CD1c-positive myeloid dendritic cell (primary cell): Measurements from ENCODE around the gene PCSK6.
A peak's percentile ranks its signal among the peaks of the same experiment; 100 is the strongest.

ENCODE experiments used
- DNase-seq: peaks from one replicate; pipeline ENCODE4 v3.0.0-alpha.2; 2016; ENCODE audit errors: extremely low spot score

Gene PCSK6

DNA sequence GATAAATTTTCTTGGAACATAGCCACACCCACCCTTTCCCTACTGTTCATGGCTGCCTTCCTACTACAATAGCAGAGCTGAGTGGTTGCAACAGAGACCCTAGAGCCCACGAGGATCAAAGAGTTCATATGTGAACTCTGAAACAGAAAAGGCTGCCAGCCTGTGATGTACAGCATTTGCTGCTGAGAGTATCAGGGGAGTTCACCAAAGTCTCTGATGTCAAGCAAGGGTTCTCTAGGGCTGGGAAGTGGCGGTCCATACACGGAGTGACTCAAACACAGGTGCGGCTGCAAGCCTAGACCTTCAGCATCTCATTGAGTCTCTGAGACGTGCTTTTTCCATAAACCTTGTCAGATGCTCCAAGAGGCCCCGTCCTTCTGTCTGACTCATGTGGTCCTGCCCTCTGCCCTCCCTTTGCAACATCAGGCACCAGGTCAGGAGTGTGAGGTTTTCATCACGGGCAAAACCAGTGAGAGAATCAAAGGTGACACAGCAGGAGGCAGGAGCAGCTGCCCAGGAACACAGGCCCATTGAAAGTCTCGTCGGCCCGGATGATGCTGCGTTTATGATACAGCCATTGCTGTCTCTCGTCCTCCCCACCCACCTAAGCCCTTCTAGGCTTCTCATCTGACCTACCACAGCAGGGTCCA is 42.9 kb downstream of the PCSK6 start:
- DNase-seq, result peak; percentile 5

DNA sequence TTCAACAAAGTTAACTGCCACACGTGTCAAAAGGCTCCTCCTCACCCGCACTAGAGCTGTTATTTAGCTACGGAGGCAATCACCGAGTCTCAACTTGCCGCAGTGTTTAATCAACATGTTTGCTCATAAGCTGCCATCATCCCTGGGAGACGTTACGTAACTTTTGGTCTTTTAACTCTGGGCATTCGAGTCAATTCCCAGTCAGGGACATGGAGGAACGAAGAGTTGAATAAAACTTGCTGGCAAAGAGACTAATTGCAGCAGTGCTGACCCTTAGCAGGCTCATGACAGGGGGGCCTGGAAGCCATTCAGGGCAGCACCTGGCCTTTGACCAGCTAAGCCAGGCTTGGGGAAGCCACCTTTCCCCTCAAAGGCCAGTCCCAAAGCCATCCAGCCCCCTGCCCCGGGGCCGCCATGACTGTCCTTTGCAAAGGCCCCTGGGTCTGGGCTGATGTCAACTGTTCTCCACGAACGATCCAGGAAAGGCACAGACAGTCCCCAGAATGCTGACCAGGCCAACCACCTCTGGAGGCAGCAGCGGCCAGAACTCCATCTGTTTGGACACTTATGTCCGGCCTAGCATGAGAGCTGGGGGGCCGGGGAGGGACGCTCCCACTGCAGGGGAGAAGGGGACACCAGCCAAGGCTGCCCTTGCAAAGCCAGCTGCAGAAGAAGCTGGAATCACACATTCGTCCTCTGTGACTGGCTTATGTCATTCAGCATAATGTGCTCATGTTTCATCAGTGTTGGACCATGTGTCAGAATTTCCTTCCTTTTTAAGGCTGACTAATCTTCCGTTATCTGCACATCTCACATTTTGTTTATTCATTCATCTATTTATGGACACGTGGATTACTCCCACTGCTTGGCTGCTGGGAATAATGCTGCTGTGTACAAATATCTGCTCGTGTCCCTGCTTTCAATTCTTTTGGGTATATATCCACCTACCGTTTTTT is 43.7 kb downstream of the PCSK6 start:
- peak; percentile 52 for DNase-seq

DNA sequence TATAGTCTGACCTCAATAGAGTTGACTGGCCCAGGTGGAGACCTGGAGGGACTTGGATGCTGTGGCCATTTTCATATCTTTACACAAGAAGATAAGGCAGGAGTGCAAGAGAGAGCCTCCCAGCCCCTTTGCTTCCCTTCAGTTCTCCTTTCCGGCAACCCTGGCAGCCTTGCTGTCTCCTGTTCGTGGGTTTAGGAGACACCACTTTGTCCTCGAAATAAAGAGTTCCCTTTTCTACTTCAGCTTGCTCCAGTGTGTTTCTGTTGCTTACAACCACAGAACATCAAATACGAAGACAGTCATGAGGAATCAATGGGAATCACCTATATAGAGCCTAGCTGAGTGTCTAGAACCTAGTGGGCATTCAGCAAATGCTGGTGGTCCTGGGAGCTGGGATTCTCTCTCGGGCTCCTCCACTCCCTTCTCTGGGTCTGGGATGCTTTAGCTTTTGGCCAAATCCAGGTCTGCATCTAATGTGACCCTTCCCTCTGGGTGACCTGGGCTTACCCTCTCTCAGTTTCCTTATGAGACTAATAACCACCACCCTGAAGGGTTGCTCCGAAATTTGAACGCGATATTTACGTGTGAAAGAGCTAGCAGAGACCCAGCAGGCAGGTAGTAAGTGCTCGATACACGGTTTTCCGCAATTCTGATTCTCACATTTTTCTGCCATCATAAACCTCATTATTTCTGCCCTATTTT is 44.5 kb downstream of the PCSK6 start:
- DNase-seq, result peak; percentile 15

DNA sequence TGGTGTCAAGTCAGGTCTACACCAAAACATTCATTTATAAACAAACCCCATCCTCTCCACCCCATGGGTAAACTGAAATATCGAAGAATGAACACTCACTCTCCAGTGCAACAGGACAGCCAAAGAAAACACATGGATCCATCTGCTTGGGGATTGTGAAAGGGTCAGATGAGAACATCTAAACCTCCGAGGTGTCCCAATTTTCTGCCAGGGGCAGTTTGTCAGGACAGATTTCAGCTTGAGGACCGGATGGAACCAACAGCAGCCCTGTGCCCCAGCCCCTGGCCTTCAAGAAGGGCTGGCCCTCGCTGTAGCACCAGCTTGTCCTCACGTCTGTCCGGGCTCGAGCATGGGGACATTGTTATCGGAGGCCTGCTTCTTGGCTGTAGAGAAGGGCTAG is 45.5 kb downstream of the PCSK6 start:
- no peak for DNase-seq

DNA sequence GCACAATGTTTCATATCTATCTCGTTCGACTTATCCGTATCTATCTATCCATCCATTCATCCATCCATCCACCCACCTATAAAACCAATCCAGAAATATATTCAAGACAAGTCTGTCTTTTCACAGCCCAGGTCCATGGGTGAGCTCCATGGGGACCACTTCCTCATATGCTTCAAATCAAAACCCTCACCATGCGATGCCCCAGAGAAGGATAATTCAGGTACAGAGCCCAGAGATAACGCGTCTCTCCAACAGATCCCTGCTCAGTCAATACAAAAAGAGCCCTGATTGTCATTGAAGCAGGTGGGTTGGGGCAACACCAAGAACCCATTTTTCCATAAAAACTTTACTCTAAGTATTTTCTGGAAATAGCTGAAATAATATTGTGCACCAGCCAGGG is 47.2 kb downstream of the PCSK6 start:
- DNase-seq, result no peak

DNA sequence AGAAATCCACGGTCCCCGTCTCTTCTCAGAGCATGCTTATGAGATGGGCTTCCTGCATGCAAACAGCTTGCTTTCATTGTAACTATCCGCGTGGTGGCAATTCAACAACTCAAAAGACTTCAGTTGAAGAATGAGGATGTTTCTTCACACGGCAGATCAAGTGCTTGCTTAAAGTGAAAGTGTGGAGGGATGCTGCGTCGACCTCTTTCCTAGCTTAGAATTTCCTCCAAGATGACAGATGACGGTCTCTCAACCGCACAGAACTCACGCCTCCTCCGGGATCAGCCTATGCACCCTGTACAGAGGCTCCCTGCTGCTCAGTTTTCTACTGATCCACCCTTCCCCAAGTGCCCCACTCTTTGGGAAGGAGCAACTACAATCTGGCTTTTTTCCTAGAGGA is 47.8 kb downstream of the PCSK6 start:
- DNase-seq, result peak; percentile 3

DNA sequence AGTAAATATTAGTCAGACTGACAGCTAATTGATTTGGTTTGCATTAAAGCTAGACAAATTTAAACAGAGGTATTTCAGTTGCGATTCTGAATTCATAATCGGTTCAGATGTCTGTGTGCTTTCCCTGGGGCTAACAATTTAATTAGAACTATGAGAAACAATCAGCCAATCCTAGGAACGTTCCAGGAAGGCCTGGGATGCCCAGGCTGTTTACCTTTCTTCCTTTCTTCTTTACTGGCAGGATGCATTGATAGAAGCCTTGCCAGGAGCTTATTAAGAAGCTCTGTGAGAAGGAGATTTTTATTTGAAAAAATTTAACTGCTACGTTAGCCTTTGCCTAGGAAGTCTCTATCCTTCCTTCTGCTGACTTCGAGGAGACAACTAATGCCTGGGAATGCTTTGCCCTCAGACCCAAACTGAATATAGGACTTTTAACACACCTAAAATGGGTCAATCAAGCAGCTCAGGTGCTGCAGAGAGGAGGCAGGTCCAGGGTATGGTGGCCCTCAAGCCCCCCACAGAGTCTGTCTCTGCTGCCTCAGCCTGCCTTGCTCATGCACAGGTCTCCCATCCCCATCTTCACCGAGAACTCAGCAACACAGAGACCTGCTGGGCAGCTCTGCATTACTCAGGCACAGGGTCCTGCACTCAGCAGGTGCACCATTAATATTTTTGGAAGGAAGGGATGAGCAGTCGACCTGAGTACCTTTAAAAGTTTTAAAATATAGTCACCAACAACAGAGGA is 48.5 kb downstream of the PCSK6 start:
- no peak for DNase-seq

DNA sequence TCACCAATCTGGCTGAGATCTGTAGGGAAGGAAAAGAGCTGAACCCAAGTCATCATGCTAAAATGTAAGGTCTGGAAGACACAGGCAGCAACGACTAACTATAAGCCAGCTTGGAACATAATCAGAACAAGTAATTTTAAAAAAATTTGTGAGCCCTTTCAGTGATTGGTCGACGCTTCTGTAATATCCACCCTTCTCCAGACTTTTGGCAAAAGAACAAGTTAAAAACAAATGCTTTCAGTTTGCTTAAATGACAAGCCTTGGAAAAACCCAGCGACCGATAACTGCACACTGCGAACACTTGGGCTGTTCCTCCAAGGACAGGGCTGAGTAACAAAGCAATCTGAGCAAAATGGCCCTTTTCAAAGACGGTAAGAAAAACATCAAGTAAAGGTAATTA is 49.6 kb downstream of the PCSK6 start:
- DNase-seq, result no peak

DNA sequence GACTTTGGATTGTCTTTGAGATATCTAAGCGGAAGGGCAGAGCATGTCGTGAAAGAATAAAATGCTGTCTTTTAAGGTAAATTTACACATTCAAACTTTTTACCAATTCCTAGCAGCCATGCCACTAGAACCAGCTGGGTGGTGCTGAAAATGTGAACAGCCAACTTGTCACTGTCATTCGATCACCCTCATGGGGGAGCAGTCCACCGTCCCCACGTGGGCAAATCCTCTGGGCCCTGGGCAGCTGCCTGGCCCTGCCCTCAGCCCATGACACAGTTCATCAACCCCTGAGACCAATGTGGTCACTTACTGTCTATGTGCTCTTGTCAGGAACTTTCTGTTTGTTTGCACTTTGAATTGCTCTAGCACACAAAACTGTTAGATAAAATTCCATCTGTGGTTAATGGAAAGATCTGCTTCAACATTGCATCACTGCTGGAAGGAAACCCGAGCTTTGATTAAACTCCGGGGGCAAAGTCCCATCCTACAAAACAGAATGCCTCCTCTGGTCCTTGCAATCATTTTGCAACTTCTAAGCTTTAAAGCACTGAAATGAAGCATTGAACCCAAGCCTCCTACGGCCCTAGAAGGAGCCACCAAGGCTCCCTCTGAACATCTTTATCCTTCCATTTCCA is 50.1 kb downstream of the PCSK6 start:
- DNase-seq, result no peak

DNA sequence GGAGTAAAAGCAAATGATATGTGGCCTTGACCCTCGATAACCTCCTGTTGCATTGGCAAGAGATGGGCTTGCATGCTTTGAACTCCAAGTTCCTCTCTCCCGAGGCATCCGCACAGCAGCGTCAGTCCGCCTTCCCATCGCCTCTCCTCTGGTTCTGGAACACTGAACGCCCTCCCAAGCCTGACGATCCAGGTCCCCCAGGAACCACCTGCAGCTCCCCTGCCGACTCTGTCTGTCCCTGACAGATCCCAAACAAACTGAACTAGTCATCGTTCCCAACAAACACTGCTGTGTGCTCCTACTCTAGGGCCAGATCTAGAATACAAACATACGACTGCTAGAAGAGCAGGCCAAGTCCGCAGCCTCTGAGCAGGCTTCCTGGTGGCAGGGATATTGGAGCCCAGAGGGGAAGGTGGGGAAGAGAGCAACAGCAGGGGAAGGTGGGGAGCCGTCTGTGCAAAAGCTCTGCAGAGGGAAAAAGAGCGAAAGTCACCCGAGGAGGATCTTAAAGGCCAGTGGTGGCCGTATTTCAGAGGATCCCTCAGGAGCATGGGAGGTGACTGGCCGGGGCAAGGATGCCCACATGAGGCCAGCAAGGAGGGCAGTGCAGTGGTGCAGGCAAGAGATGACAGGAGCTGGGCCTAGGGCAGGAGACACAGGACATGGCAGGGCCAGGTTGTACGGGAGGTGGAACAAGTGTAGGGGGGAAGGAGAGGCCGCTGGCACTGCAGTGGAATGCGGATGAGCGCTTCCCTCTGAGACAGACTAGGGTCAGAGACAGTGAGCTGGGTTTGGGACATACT is 50.8 kb downstream of the PCSK6 start:
- DNase-seq, result no peak

DNA sequence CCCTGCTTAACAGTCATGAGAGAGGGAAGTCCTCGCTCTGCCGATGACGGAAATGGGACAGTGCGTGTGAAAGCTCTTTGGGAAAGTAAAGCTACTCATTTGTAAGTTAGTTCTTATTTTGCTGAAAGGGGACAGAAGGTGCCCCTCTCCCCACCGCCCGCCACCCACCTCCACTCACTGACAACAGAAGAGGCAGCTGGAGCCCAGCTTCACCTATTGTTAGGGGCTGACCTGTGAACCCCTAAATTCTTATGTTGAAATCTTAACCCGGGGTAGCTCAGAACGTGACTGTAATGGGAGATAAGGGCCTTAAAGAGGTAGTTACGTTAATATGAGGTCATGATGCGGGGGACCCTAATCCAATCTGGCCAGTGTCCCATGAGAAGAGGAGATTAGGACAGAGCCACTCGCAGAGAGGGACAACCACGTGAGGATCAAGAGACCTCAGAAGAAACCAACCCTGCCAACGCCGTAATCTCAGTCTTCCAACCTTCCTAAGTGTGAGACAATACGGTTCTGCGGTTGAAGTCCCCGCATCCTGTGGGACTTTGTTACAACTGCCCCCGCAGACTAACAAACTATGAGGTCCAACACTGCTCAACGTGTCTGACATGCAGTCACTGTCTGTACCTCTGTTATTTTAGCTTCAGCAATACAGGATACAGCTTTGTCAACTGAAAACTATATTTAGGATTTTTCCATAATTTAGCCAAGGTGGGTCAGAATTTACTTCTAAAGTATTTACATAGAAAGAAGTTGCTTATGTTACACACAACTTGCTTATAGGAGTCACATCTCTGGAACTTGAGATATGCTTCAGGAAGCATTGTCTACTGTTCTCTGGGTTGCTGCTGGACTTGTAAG is 51.7 kb downstream of the PCSK6 start:
- no peak for DNase-seq

DNA sequence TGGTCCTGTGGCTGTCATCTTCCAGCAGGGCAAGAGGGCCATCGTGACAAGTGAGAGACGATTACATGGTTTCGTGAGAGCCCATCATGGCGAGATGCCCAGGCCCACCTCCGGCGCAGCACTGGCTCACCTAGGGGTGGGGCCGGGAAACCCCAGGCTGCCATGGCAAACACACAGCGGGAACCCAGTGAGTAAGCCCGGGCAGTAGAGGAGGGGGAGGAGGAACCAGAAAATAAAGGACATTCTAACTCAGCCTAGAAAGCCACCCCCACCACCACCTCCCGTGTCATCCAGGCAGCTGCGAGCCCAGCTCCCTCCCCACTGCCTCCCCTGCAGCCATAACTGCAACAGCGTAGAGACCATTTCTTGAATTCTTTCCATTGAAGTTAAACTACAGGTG is 52.3 kb downstream of the PCSK6 start:
- DNase-seq, result no peak

DNA sequence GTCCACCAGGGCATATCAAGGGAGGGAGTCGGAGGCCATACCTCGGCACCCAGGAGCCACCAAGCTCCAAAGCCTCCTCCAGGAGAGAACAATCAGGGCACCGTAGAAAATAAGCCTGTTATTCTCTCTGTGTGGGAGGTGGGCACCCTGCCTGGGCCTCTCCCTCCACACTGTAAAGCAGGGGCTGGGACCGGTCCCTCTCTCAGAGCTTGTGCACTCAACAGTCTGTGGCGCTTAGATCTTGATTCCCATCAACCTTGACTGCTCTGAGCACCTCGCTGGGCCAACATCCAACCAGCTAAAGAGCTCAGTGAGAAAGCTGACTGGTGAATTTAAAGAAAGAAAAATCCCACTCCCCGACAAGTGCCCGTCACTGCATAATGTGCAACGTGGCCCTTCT is 53.0 kb downstream of the PCSK6 start:
- DNase-seq, result no peak

DNA sequence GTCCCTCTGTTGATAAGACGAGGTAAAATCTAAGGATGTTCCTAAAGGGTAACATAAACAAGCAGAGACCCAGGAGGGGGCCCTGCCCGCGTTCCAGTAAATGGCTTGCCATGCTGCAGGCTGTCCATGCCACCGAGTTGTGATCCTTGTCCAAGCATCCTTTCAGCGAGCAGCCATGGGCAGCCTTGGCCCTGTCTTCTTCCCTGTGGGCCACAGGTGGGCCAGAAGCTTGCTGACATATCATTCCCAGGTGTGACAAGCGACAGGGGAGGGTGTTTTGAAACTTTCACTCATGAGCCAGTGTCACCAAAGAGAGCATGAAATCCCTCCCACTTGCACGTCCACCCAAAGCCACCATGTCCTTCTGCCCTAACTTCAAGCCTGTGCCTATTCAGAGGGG is 53.7 kb downstream of the PCSK6 start:
- no peak for DNase-seq

DNA sequence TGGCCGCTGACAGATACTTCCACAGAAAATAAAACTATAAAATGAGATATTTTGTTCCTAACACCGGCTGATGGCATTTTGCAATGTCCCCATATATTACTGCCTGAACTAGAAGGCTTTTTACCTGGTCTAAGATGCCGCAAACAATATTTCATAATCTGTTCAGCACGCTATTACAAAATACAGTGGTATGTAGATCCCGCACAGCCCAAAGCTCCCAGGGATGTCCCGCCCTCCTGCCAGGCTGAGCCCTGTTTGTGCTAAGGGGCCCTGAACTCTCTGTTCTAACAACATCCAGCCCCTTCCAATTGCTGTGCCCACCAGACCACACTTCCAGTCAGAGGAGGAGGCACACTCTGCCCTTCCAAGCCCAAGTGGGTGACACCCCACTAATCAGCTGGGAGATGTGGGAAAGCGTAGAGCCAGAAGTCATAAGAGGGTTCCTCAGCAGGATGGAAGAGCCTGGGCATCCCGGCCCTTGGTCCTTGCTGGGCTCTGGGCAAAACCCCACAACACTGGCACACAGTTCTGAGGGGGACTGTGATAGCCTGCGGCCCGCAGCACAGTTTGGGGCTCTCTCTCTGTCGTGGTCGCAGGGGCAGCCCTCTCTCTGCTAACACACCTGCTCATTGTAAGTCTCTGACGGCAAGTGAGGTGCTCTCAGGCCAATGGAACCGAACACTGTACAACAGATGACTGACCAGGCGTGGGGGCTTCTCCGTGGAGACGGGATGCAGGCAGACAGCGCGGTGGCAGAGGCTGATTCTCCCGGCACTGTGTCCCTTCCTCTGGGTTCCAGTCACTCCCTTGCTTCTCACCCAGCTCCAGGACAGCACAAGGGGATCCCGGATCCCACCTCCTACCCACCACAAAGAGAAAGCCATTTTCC is 55.2 kb downstream of the PCSK6 start:
- DNase-seq, result no peak

DNA sequence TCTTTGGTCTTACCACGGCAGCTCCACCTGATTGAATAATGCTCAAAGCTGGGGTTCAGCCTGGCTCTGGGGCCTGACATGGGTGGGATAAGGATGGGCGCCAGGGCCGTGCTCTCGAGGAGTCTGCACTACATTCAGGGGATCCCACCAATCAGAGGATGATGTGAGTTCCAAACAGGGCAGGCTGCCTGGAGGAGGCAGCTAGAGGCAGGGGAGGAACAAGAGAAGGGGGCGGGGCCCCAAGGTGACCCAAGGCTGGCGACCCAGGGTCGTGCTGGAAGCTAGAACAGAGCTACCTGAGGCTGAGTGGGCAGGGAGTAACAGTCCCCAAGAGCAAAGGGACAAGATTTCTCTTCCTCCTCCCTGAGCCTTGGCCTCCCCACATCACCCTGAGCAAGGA is 56.1 kb downstream of the PCSK6 start:
- DNase-seq, result no peak

DNA sequence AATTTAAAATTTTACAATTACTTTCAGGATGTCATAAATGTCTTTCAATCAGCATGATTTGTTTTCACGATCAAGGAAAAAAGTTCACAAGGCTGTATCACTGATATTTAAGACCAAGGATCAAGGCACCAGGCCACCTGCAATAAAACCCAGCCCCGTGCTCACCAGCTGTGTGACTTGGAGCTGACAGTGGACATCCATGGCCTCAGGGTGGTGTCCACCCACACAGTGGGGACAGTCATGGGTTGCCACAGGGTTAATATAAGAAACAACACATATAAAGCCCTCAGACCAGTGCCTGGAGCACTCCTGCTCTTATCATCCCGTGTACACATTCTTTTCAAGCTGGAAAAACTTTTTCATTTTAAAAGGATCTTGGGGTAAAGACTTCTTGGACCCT is 56.5 kb downstream of the PCSK6 start:
- DNase-seq, result no peak

DNA sequence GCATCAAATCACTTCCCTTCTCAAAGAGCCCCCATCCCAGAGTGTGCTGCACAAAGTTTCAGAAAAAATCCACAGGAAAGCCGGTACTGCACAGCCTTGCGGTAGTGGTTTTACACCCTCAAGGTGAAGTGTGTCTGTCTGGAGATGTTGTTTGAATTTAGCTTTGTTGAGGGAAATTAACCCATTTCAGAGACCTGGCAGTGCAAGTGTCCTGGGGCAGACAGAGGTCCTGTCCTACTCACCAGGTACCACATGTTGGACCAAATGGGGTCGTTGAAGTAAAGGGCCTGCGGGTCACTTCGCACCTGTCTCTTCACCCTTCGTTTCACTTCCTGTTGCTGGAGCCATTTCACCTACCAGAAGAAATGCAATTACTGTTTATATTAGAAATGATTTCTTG is 57.8 kb downstream of the PCSK6 start:
- no peak for DNase-seq

DNA sequence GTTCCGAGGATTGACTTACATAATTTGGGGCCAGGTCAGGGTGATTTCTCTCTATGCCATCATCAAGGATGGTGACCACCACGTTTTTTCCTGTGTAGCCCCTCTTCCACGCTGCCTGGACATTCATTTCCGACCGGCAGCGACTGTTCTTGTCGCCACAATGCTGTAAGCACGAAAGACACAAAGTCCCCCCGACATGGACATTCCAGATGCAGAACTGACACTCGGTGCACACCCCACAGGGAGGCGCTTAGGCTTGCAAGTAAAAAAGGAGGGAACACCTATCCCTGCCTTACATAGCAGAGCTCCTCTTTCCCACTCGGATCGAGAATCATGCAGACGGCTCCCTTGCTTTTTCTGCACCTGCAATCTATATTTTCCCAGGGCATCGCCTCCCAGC is 58.2 kb downstream of the PCSK6 start:
- no peak for DNase-seq
